GM12873 (cell line): ENCODE data around the gene CD180.

Source experiments
- TF ChIP-seq, protein P1 (sequence below): IDR thresholded peaks from 2 replicates; pipeline ENCODE4 v1.5.1; 2012; ENCODE audit warnings: low read depth, mild to moderate bottlenecking, moderate library complexity, low read length, control low read depth; ENCODE audit not compliant: insufficient read depth; ENCODE audit errors: missing control alignments

The CD180 gene

DNA sequence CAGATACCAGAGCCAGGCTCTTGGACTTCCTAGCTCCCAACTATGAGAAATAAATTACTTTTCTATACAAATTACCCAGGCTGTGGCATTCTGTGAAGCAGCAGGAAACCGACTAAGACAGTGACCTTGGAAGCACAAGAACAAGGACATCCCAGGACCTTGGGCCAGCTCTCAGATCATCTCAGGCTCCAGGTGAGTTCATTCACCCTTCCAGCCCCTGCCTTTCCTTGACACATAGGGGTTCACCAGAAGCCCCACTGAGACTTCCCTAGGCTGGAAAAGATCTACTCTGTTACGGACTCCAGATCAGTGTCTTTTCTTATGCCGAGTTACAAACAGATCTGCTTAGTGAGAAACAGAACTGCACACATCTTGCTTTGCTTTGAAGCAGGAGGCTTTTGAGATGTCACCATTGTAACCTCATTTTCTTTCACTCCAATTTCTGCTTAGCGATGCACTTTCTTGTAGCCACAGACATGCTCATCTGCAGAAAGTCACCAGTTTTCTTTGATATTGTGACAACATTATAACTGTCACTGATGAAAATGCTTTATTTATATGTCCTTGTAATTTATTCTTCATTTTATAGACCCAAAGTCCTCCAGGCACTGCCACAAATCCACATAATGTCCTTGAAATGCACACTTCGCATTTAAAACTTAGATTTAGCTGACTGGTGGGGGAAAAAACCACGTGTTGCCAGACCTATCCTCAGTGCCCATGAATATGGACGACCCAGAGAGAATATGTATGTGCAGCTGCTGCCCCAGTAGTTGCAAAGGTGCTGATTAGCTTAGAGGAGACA lies 8.1 kb downstream of the CD180 start:
- TF ChIP-seq, protein P1, sequence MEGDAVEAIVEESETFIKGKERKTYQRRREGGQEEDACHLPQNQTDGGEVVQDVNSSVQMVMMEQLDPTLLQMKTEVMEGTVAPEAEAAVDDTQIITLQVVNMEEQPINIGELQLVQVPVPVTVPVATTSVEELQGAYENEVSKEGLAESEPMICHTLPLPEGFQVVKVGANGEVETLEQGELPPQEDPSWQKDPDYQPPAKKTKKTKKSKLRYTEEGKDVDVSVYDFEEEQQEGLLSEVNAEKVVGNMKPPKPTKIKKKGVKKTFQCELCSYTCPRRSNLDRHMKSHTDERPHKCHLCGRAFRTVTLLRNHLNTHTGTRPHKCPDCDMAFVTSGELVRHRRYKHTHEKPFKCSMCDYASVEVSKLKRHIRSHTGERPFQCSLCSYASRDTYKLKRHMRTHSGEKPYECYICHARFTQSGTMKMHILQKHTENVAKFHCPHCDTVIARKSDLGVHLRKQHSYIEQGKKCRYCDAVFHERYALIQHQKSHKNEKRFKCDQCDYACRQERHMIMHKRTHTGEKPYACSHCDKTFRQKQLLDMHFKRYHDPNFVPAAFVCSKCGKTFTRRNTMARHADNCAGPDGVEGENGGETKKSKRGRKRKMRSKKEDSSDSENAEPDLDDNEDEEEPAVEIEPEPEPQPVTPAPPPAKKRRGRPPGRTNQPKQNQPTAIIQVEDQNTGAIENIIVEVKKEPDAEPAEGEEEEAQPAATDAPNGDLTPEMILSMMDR: no peak

DNA sequence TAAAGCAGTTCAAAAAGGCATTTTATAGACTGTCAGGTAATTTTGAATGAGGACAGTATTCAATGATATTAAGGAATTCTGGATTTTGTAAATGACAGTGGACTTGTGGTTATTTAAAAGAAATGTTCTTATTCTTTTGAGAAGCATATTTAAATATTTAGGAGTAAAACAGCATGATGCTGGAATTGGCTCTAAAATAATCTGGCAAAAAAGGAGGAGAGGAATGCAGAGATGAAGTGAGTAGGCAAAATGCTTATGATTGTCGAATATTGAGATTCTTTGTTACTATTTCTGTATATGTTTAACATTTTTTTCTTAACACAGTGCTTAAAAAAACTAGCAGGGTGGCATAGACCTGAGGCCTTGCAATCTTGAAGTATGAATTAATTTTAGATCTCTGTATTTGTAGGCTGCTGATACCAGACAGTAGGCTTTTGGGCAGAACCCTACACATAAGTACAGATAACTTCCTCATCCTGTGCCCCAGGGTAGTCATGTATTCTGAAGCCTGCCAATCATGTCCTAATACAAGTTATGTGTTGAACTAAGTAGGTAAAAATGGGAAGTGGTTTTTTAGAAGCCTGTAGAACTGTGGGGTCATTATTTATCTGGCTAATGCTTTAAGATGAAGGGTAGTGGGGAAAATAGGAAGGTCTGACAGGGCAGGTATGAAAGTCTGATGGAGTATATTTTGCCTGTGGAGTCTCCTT lies 9.4 kb downstream of the CD180 start:
- TF ChIP-seq, protein P1: no peak

DNA sequence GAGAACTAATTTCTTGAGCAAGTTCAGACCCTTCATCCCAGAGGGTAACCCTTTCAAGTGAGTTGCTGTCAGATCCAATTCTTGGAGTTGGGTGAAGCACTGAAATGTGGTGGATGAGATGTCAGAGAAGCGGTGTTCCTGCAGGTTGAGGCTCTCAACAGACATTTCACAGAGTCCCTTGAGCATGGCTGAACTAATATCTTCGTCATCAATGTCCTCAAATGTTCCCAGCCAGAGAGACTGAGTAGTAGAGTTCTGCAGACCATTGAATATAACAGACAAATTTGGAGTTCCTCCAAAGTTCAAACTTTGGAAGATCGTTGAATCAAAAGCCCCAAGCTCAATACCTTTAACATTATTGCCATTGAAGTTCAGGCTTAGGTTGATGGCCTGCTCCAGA lies 12.7 kb downstream of the CD180 start:
- TF ChIP-seq, protein P1: no peak

DNA sequence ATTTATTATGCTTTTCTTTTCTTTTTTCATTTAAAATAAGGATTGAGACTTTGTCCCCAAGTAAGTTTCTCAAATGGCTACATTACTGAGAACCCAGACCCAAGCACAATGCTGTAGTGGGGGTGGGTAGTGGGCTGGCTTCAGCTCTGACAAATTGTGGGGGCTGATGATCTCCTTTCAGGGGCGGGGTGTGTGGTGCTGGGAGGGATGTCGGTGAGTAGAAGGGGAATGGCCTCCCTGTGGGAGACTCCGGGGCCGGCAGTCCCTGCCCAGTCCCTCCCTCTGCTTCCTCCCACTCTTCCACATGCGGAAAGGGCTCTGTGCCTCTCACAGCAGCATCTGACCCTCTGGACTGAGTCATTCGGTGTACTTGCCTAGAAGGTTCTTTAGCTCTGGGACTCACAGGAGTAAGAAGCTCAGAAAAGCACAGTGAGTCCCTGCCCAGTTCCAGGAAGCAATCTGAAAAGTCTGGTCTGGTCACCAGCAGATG lies 14.3 kb downstream of the CD180 start:
- TF ChIP-seq, protein P1: no peak

DNA sequence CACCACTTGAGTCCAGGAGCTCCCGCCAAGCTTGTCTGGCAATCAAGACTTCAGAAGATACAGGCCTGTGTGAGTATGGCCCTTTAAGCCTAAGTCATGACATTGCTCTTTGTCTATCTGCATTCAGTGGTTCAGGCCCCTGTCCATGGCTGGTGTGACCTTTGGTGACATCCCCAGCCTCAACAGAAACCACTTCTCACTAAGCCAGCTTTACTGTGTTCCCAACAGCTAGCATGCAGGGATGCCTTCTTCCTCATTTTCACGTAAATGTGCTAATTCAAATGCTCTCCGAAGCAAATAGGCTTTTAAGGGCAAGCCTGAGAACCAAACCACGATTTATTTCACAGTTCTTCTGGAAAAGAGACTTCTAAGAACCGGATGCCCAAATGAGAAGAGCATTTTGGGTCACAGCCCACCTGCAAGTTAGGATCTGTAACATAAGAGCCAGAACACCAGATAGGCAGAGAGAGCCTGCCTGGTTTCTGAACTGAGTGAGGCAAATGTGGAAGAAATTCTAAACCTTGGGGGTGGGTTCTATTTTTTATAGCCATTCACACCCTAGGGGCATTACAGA lies 14.9 kb downstream of the CD180 start:
- TF ChIP-seq, protein P1: no peak

DNA sequence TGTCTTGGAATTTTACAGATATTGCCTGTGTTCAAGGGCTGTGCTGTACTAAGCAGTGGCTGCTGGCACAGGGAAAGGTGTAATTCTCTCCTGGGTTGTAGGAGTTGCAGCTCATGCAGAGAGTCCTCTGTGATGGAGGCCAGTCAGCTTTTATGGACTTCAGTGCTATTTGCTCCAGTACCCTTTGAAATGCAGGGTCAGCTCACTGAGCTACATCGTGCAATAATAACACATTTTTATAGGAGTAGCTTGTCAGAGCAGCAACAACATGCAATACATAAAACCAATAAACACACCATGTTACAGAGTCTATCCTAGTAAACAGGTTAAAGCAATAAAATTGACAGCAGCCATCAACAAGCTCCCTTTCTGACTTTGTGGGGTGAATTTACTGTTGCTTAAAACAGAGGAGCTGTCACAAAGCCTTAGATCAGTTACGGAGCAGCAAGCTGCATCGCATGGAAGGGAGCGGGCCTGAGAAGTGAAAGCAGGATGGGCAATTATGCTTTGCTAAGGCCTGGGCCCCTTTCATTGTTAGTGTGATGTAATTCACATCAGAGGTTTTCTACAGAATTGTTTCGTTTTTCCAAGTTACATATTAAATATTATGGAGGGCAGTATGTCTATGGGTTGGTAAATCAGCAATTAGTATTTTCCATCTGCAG lies 16.8 kb downstream of the CD180 start:
- TF ChIP-seq, protein P1: no peak
